Right atrium auricular region (tissue), 2 donors: ENCODE measurements around the gene PARP15. TPM values are rescaled to one million over a fixed set of nuclear protein-coding genes. Genes with fewer than 3 reads are reported as not detected.

Source experiments
- DNase-seq: peaks from one replicate; pipeline ENCODE4 v3.0.0-alpha.2; 2019; ENCODE audit warnings: low spot score
- H3K27ac ChIP-seq, 2 donors: fragments of 200-600 bp; sonication (generic); 1 replicate in 1 of 2; 2 replicates in 1 of 2; pipeline ENCODE4 v1.5.1; 2016 to 2019
- H3K27me3 ChIP-seq, 2 donors: fragments of 200-600 bp; sonication (generic); one replicate each; pipeline versions ENCODE4 v1.5.1 to v1.6.0; 2017 to 2019
- H3K36me3 ChIP-seq: fragments of 200-600 bp; sonication (generic); one replicate; pipeline ENCODE4 v1.5.1; 2016
- H3K4me1 ChIP-seq, 2 donors: fragments of 200-600 bp; sonication (generic); one replicate each; pipeline versions ENCODE4 v1.5.1 to v1.6.0; 2017 to 2019
- H3K4me3 ChIP-seq, 2 donors: fragments of 200-600 bp; sonication (generic); 1 replicate in 1 of 2; 2 replicates in 1 of 2; pipeline ENCODE4 v1.5.1; 2017 to 2019; ENCODE audit warnings: mild to moderate bottlenecking in 1 of 2, moderate library complexity in 1 of 2
- H3K9me3 ChIP-seq, 2 donors: fragments of 200-600 bp; sonication (generic); one replicate each; pipeline ENCODE4 v1.5.1; 2019
- CTCF ChIP-seq, 2 donors: fragments of 200-600 bp; sonication (generic); IDR thresholded peaks; one replicate each; pipeline ENCODE4 v1.5.1; 2019; ENCODE audit warnings: antibody characterized with exemption in 2 of 2
- total RNA-seq, 2 donors: library from RNA; depleted of rRNA; stranded (reverse); fragments of >200 nt; gene quantifications; one replicate each; pipeline ENCODE4 v1.1.0, GENCODE V29; 2016

PARP15 gene
- 1 to 10 TPM; 1.1 to 1.7 TPM for total RNA-seq

- no peaks in the 10 kb centered on the region for H3K27me3 ChIP-seq
- H3K27ac ChIP-seq = peak within 1 kb of the TSS in 1 of 2 donors; percentile 60
- no peak for TF ChIP-seq CTCF (IDR thresholded peaks at IDR 0.05)
- DNase-seq = no peak
- H3K36me3 ChIP-seq = no peaks in the 10 kb centered on the region
- peaks cover 7 to 16% of the 10 kb centered on the region in 2 donors for H3K9me3 ChIP-seq
- peak within 1 kb of the TSS; percentile 28 to 61 for H3K4me3 ChIP-seq
- H3K4me1 ChIP-seq = peaks cover 0 to 10% of the 10 kb centered on the region in 2 donors
These were observed at the start of gene PARP15 for GRCh38 chr3:122577409-122578031. Gene PARP15, plus strand, starts transcription at chr3:122577650. Its CDS starts 18 bp downstream, at chr3:122577668.

GRCh38 chr3:122530164-122530563 lies 47.3 kb upstream of the PARP15 start:
- Histone ChIP-seq H3K36me3 (peaks cover 32% of the 10 kb centered on the region), H3K4me1 (no peaks in the 10 kb centered on the region), H3K27me3 (no peaks in the 10 kb centered on the region), H3K9me3 (no peaks in the 10 kb centered on the region), H3K27ac (no peak overlapping the region), H3K4me3 (no peak overlapping the region)
- no peak for TF ChIP-seq CTCF (IDR thresholded peaks at IDR 0.05)
- DNase-seq = no peak

GRCh38 chr3:122533480-122533879 lies 44.0 kb upstream of the PARP15 start:
- Histone ChIP-seq H3K27ac (no peak overlapping the region), H3K4me1 (no peaks in the 10 kb centered on the region), H3K36me3 (peaks cover 41% of the 10 kb centered on the region), H3K9me3 (no peaks in the 10 kb centered on the region), H3K27me3 (no peaks in the 10 kb centered on the region), H3K4me3 (no peak overlapping the region)
- TF ChIP-seq CTCF (IDR thresholded peaks at IDR 0.05) = no peak
- no peak for DNase-seq

- Histone ChIP-seq H3K9me3 (no peaks in the 10 kb centered on the region), H3K4me3 (no peak overlapping the region), H3K4me1 (no peaks in the 10 kb centered on the region), H3K27me3 (no peaks in the 10 kb centered on the region), H3K27ac (no peak overlapping the region), H3K36me3 (peaks cover 43% of the 10 kb centered on the region)
- no peak for TF ChIP-seq CTCF (IDR thresholded peaks at IDR 0.05)
- no peak for DNase-seq
These were observed 43.5 kb upstream of the PARP15 start for GRCh38 chr3:122533931-122534334.

- H3K27me3 ChIP-seq = no peaks in the 10 kb centered on the region
- H3K27ac ChIP-seq = no peak overlapping the region
- H3K4me3 ChIP-seq = no peak overlapping the region
- no peak for TF ChIP-seq CTCF (IDR thresholded peaks at IDR 0.05)
- no peak for DNase-seq
- H3K36me3 ChIP-seq = peaks cover 56% of the 10 kb centered on the region
- no peaks in the 10 kb centered on the region for H3K4me1 ChIP-seq
- no peaks in the 10 kb centered on the region for H3K9me3 ChIP-seq
These were observed 41.4 kb upstream of the PARP15 start for GRCh38 chr3:122535964-122536631.
